ENCODE measurements around the gene HS3ST3B1. TPM values are rescaled to one million over a fixed set of nuclear protein-coding genes. Genes with fewer than 3 reads are reported as not detected.

Gene HS3ST3B1
- polyA plus RNA-seq, 1 of the 3 experiments (the other 2 are of a cell fraction) = 0.67 TPM

GRCh38 chr17:14355556-14355955 is 54.7 kb downstream of the HS3ST3B1 start:
- H3K4me1 ChIP-seq (ENCODE audit: control insufficient read depth in 1 of 2, insufficient read depth in 2 of 2, low read depth in 1 of 2, low read length in 1 of 2) = no peaks in the 10 kb centered on the region
- TF ChIP-seq CTCF (IDR thresholded peaks at IDR 0.05) (no peak), JUND (IDR thresholded peaks at IDR 0.05) (no peak), NFIC (IDR thresholded peaks at IDR 0.05; ENCODE audit: borderline replicate concordance) (no peak), PBX3 (IDR thresholded peaks at IDR 0.05) (no peak), ELF1 (IDR thresholded peaks at IDR 0.05) (no peak), SMC3 (IDR thresholded peaks at IDR 0.05; ENCODE audit: low read depth, low read length) (no peak), ZBTB33 (IDR thresholded peaks at IDR 0.05; ENCODE audit: borderline replicate concordance, low read depth) (no peak), RAD21 (IDR thresholded peaks at IDR 0.05; ENCODE audit: low read length) (no peak), SIN3A (IDR thresholded peaks at IDR 0.05; ENCODE audit: borderline replicate concordance, low read depth, low read length) (no peak), IRF3 (IDR thresholded peaks at IDR 0.05; ENCODE audit: low read depth, low read length) (no peak), EZH2phosphoT487 (IDR thresholded peaks at IDR 0.05; ENCODE audit: borderline replicate concordance, low read depth) (no peak), MEF2A (IDR thresholded peaks at IDR 0.05; ENCODE audit: borderline replicate concordance, low read depth) (no peak), FOXM1 (IDR thresholded peaks at IDR 0.05; ENCODE audit: low read depth) (no peak)
- CTCF ChIA-PET = no interaction called here
- no peak overlapping the region for H2AFZ ChIP-seq (ENCODE audit: low read depth)
- peaks cover 30% of the 10 kb centered on the region for H3K27me3 ChIP-seq (ENCODE audit: insufficient read depth)
- POLR2A ChIA-PET = no interaction called here
- H3K4me3 ChIP-seq (ENCODE audit: low read depth in 2 of 2, low read length in 1 of 2) = no peak overlapping the region
- H4K20me1 ChIP-seq (ENCODE audit: insufficient read depth) = no peaks in the 10 kb centered on the region
- no peak overlapping the region for H3K27ac ChIP-seq (ENCODE audit: low read depth in 2 of 2, low read length in 1 of 2)
- H3F3A ChIP-seq (replicated peaks; ENCODE audit: insufficient read depth) = no peaks in the 10 kb centered on the region
- no peak overlapping the region for H3K9ac ChIP-seq
- H3K9me2 ChIP-seq = no peaks in the 10 kb centered on the region
- no peak for DNase-seq
- H3K79me2 ChIP-seq (ENCODE audit: insufficient read depth) = no peaks in the 10 kb centered on the region
- H3K36me3 ChIP-seq (replicated peaks in 1 of 2; ENCODE audit: control insufficient read depth in 1 of 2, insufficient read depth in 2 of 2, low read length in 1 of 2) = no peaks in the 10 kb centered on the region
- H3K9me3 ChIP-seq = no peaks in the 10 kb centered on the region
- no peak overlapping the region for H3K4me2 ChIP-seq

All from SK-N-SH (cell line).